Ovary (tissue), 3 donors: ENCODE results near the gene SLC15A5.

Experiments
- POLR2A ChIP-seq: fragments of 450-650 bp; IDR thresholded peaks from one replicate; pipeline ENCODE4 v1.6.1; 2017; ENCODE audit warnings: antibody characterized with exemption, mild to moderate bottlenecking, moderate library complexity
- TF ChIP-seq, protein P1 (sequence below), 3 donors: fragments of 450-650 bp in 2 of 3; fragments of 200-600 bp in 1 of 3; IDR thresholded peaks; one replicate each; pipeline versions ENCODE4 v1.5.1 to v1.8.0; 2016 to 2022; ENCODE audit warnings: antibody characterized with exemption in 3 of 3, mild to moderate bottlenecking in 1 of 3
- donor health status: DM: no; HTN: no; CAD: no.

DNA sequence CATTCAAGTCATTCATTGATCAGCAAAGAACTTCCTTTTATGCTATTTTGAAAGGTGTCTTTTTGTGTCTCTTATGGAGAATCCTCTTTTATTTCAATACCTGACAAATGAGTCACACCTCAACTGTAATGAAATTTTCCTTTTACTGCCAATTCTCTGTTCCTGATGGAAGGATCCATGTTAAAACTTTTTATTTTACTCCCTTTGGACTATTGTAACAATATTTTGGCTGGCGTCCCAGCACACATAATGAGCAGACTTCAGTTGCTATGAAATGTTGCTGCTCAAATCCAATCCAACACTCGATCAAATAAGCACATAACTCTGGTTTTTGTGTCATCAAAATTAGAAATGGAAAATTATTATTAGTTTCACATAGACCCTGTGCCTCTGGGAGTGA is 21.9 kb upstream of the SLC15A5 start:
- TF ChIP-seq, protein P1, sequence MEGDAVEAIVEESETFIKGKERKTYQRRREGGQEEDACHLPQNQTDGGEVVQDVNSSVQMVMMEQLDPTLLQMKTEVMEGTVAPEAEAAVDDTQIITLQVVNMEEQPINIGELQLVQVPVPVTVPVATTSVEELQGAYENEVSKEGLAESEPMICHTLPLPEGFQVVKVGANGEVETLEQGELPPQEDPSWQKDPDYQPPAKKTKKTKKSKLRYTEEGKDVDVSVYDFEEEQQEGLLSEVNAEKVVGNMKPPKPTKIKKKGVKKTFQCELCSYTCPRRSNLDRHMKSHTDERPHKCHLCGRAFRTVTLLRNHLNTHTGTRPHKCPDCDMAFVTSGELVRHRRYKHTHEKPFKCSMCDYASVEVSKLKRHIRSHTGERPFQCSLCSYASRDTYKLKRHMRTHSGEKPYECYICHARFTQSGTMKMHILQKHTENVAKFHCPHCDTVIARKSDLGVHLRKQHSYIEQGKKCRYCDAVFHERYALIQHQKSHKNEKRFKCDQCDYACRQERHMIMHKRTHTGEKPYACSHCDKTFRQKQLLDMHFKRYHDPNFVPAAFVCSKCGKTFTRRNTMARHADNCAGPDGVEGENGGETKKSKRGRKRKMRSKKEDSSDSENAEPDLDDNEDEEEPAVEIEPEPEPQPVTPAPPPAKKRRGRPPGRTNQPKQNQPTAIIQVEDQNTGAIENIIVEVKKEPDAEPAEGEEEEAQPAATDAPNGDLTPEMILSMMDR (IDR thresholded peaks at IDR 0.05) = no peak
- TF ChIP-seq POLR2A = no peak
